Measurements from ENCODE around the gene CPNE2. TPM values are rescaled to one million over a fixed set of nuclear protein-coding genes. Genes with fewer than 3 reads are reported as not detected.
A peak's percentile ranks its signal among the peaks of the same experiment; 100 is the strongest.

Gene CPNE2
- total RNA-seq, 1 experiment from 2014 or later = 21.1 TPM

GRCh38 chr16:57133031-57133430, 40.6 kb downstream of the CPNE2 start:
- no peak for DNase-seq
- Histone ChIP-seq H3K36me3 (replicated peaks; ENCODE audit: control insufficient read depth, insufficient read depth, low read length) (no peaks in the 10 kb centered on the region), H3K4me3 (ENCODE audit: insufficient read depth, low read depth, low read length) (no peak overlapping the region), H3K27me3 (ENCODE audit: control insufficient read depth, insufficient read depth, low read length) (no peaks in the 10 kb centered on the region)

GRCh38 chr16:57133886-57134285, 41.5 kb downstream of the CPNE2 start:
- Histone ChIP-seq H3K36me3 (replicated peaks; ENCODE audit: control insufficient read depth, insufficient read depth, low read length) (no peaks in the 10 kb centered on the region), H3K4me3 (ENCODE audit: insufficient read depth, low read depth, low read length) (no peak overlapping the region), H3K27me3 (ENCODE audit: control insufficient read depth, insufficient read depth, low read length) (no peaks in the 10 kb centered on the region)
- no peak for DNase-seq

- Histone ChIP-seq H3K4me3 (ENCODE audit: insufficient read depth, low read depth, low read length) (no peak overlapping the region), H3K36me3 (replicated peaks; ENCODE audit: control insufficient read depth, insufficient read depth, low read length) (no peaks in the 10 kb centered on the region), H3K27me3 (ENCODE audit: control insufficient read depth, insufficient read depth, low read length) (no peaks in the 10 kb centered on the region)
- no peak for DNase-seq
These were observed 42.6 kb downstream of the CPNE2 start for GRCh38 chr16:57134982-57135381.

- Histone ChIP-seq H3K4me3 (ENCODE audit: insufficient read depth, low read depth, low read length) (no peak overlapping the region), H3K27me3 (ENCODE audit: control insufficient read depth, insufficient read depth, low read length) (no peaks in the 10 kb centered on the region), H3K36me3 (replicated peaks; ENCODE audit: control insufficient read depth, insufficient read depth, low read length) (no peaks in the 10 kb centered on the region)
- DNase-seq = no peak
These were observed 44.7 kb downstream of the CPNE2 start for GRCh38 chr16:57137043-57137442.

- Histone ChIP-seq H3K27me3 (ENCODE audit: control insufficient read depth, insufficient read depth, low read length) (no peaks in the 10 kb centered on the region), H3K4me3 (ENCODE audit: insufficient read depth, low read depth, low read length) (no peak overlapping the region), H3K36me3 (replicated peaks; ENCODE audit: control insufficient read depth, insufficient read depth, low read length) (no peaks in the 10 kb centered on the region)
- no peak for DNase-seq
These were observed 45.3 kb downstream of the CPNE2 start for GRCh38 chr16:57137566-57138273.

GRCh38 chr16:57138281-57138935, 46.0 kb downstream of the CPNE2 start:
- H3K27me3 ChIP-seq (ENCODE audit: control insufficient read depth, insufficient read depth, low read length) = no peaks in the 10 kb centered on the region
- H3K36me3 ChIP-seq (replicated peaks; ENCODE audit: control insufficient read depth, insufficient read depth, low read length) = no peaks in the 10 kb centered on the region
- H3K4me3 ChIP-seq (ENCODE audit: insufficient read depth, low read depth, low read length) = no peak overlapping the region
- DNase-seq = no peak

GRCh38 chr16:57140931-57141668, 48.7 kb downstream of the CPNE2 start:
- no peak overlapping the region for H3K4me3 ChIP-seq (ENCODE audit: insufficient read depth, low read depth, low read length)
- no peaks in the 10 kb centered on the region for H3K27me3 ChIP-seq (ENCODE audit: control insufficient read depth, insufficient read depth, low read length)
- peak; percentile 31 for DNase-seq
- H3K36me3 ChIP-seq (replicated peaks; ENCODE audit: control insufficient read depth, insufficient read depth, low read length) = no peaks in the 10 kb centered on the region

- DNase-seq = peak; percentile 55
- Histone ChIP-seq H3K36me3 (replicated peaks; ENCODE audit: control insufficient read depth, insufficient read depth, low read length) (no peaks in the 10 kb centered on the region), H3K4me3 (ENCODE audit: insufficient read depth, low read depth, low read length) (no peak overlapping the region), H3K27me3 (ENCODE audit: control insufficient read depth, insufficient read depth, low read length) (no peaks in the 10 kb centered on the region)
These were observed 49.6 kb downstream of the CPNE2 start for GRCh38 chr16:57141822-57142631.

- DNase-seq = peak; percentile 57
- Histone ChIP-seq H3K27me3 (ENCODE audit: control insufficient read depth, insufficient read depth, low read length) (no peaks in the 10 kb centered on the region), H3K36me3 (replicated peaks; ENCODE audit: control insufficient read depth, insufficient read depth, low read length) (no peaks in the 10 kb centered on the region)
These were observed 51.0 kb downstream of the CPNE2 start for GRCh38 chr16:57143149-57143921.

GRCh38 chr16:57144027-57144426, 51.6 kb downstream of the CPNE2 start:
- peak; percentile 30 for DNase-seq
- no peak overlapping the region for H3K4me3 ChIP-seq (ENCODE audit: insufficient read depth, low read depth, low read length)
- no peaks in the 10 kb centered on the region for H3K27me3 ChIP-seq (ENCODE audit: control insufficient read depth, insufficient read depth, low read length)
- no peaks in the 10 kb centered on the region for H3K36me3 ChIP-seq (replicated peaks; ENCODE audit: control insufficient read depth, insufficient read depth, low read length)

More at GRCh38 chr16:57143149-57143921, 51.0 kb downstream of the CPNE2 start:
- H3K4me3 ChIP-seq (ENCODE audit: insufficient read depth, low read depth, low read length) = no peak overlapping the region

GRCh38 chr16:57145046-57146021, 53.0 kb downstream of the CPNE2 start:
- Histone ChIP-seq H3K36me3 (replicated peaks; ENCODE audit: control insufficient read depth, insufficient read depth, low read length) (no peaks in the 10 kb centered on the region; the same call in 1 of the 2 replicates), H3K4me3 (ENCODE audit: insufficient read depth, low read depth, low read length) (no peak overlapping the region), H3K27me3 (ENCODE audit: control insufficient read depth, insufficient read depth, low read length) (no peaks in the 10 kb centered on the region)
- peak; percentile 57 for DNase-seq

GRCh38 chr16:57146040-57146647, 53.8 kb downstream of the CPNE2 start:
- Histone ChIP-seq H3K4me3 (ENCODE audit: insufficient read depth, low read depth, low read length) (no peak overlapping the region), H3K36me3 (replicated peaks; ENCODE audit: control insufficient read depth, insufficient read depth, low read length) (no peaks in the 10 kb centered on the region; the same call in 1 of the 2 replicates), H3K27me3 (ENCODE audit: control insufficient read depth, insufficient read depth, low read length) (no peaks in the 10 kb centered on the region)
- peak; percentile 48 for DNase-seq

All from H7 (cell line).